Panc1 (cell line): ENCODE measurements around the gene NCKAP5. TPM values are rescaled to one million over a fixed set of nuclear protein-coding genes. Genes with fewer than 3 reads are reported as not detected.

ENCODE experiments used
- ATAC-seq: fragments of 200-7000 bp; cut with Tn5 transposase; 2 replicates; pipeline ENCODE4 v1.9.1; 2020; ENCODE audit warnings: mild to moderate bottlenecking, moderate library complexity
- BruUV-seq: library from RNA; stranded (reverse); fragments of 400-500 nt; replicated peaks from 2 replicates; lab custom pipeline; 2021; lab: Mats Ljungman, UMichigan
- CTCF ChIA-PET: fragments of 300-600 bp; sonication (Branson Sonifier 250); formaldehyde crosslinking; loops from one replicate; lab custom pipeline; 2022; ENCODE audit warnings: antibody characterized with exemption; lab: Charles Lee
- POLR2A ChIA-PET: fragments of 300-600 bp; sonication (Branson Sonifier 250); formaldehyde crosslinking; loops from one replicate; lab custom pipeline; 2022; ENCODE audit warnings: antibody characterized with exemption; lab: Charles Lee
- DNase-seq: peaks from one replicate; pipeline ENCODE4 v3.0.0-alpha.2; 2010; ENCODE audit warnings: low read depth, low spot score
- H3K27ac ChIP-seq: 2 replicates; pipeline ENCODE4 v1.5.1; 2011; ENCODE audit warnings: mild to moderate bottlenecking, low read length, inconsistent platforms
- H3K27me3 ChIP-seq: fragments of 200-500 bp; sonication (Bioruptor generic); 2 replicates; pipeline ENCODE4 v1.6.0; 2014; ENCODE audit warnings: low read length, inconsistent platforms; ENCODE audit not compliant: control insufficient read depth, insufficient read depth
- H3K36me3 ChIP-seq: fragments of 200-500 bp; sonication (Bioruptor generic); 2 replicates; pipeline ENCODE4 v1.5.1; 2014; ENCODE audit warnings: inconsistent platforms, mild to moderate bottlenecking, low read length, moderate library complexity; ENCODE audit not compliant: control insufficient read depth, insufficient read depth
- H3K4me1 ChIP-seq: 2 replicates; pipeline ENCODE4 v1.5.1; 2011; ENCODE audit warnings: inconsistent platforms, mild to moderate bottlenecking, low read length, moderate library complexity; ENCODE audit not compliant: control insufficient read depth, insufficient read depth
- H3K4me3 ChIP-seq, 2 experiments: 2 replicates each; pipeline ENCODE4 v1.5.1; 2011 to 2012; ENCODE audit warnings: low read depth in 2 of 2, low read length in 2 of 2, mild to moderate bottlenecking in 2 of 2, inconsistent platforms in 1 of 2, moderate library complexity in 1 of 2
- H3K9me3 ChIP-seq: fragments of 200-500 bp; sonication (Bioruptor generic); 2 replicates; pipeline ENCODE4 v1.5.1; 2014; ENCODE audit warnings: low read depth, mild to moderate bottlenecking, inconsistent platforms, low read length, moderate library complexity; ENCODE audit not compliant: control insufficient read depth, insufficient read depth
- CTCF ChIP-seq: fragments of 450-650 bp; IDR thresholded peaks from 2 replicates; pipeline ENCODE4 v1.5.1; 2017; ENCODE audit warnings: mild to moderate bottlenecking
- POLR2AphosphoS5 ChIP-seq: IDR thresholded peaks from 2 replicates; pipeline ENCODE4 v1.6.1; 2012; ENCODE audit warnings: mild to moderate bottlenecking, low read depth, low read length, moderate library complexity
- REST ChIP-seq, 2 experiments: IDR thresholded peaks; 2 replicates each; pipeline ENCODE4 v1.6.1; 2011 to 2012; ENCODE audit warnings: low read depth in 2 of 2, control low read depth in 1 of 2, low read length in 1 of 2, mild to moderate bottlenecking in 1 of 2, moderate library complexity in 1 of 2; ENCODE audit not compliant: insufficient read depth in 1 of 2
- SIN3A ChIP-seq: IDR thresholded peaks from 2 replicates; pipeline ENCODE4 v1.6.1; 2012; ENCODE audit warnings: low read depth, mild to moderate bottlenecking, low read length, moderate library complexity, borderline replicate concordance; ENCODE audit not compliant: insufficient read depth
- TCF7L2 ChIP-seq: IDR thresholded peaks from 2 replicates; pipeline ENCODE4 v1.6.1; 2011; ENCODE audit warnings: mild to moderate bottlenecking, low read depth, low read length, inconsistent platforms
- in situ Hi-C: cut with HindIII; loops from 2 replicates; pipeline ENCODE4 v1.10.0; 2016; ENCODE audit warnings: low sequenced_read_pairs, low pct_unique_long_range_greater_than_20kb
- intact Hi-C: fragments of 100-400 bp; cut with micrococcal nuclease; formaldehyde crosslinking; loops from one replicate; pipeline ENCODE4 v1.10.0; 2022; ENCODE audit not compliant: unreplicated experiment
- total RNA-seq: library from RNA; stranded (reverse); gene quantifications from one replicate; pipeline ENCODE4 v1.2.1, GENCODE V29; 2021; ENCODE audit not compliant: unreplicated experiment

NCKAP5 gene
- total RNA-seq, 1 experiment from 2014 or later = 0.10 TPM

GRCh38 chr2:133369901-133370658 is 198.2 kb downstream of the NCKAP5 start:
- CTCF ChIA-PET = no interaction called here
- Histone ChIP-seq H3K4me3 (no peak overlapping the region), H3K9me3 (no peaks in the 10 kb centered on the region), H3K36me3 (no peaks in the 10 kb centered on the region), H3K27me3 (no peaks in the 10 kb centered on the region), H3K27ac (no peak overlapping the region), H3K4me1 (no peaks in the 10 kb centered on the region)
- BruUV-seq = no TSS peak
- in situ Hi-C loops = no loop called here
- ATAC-seq (no peak), DNase-seq (no peak)
- POLR2A ChIA-PET = no interaction called here
- intact Hi-C loops = no loop called here
- TF ChIP-seq POLR2AphosphoS5 = no peak

- Histone ChIP-seq H3K27ac (no peak overlapping the region), H3K36me3 (no peaks in the 10 kb centered on the region), H3K9me3 (no peaks in the 10 kb centered on the region), H3K4me3 (no peak overlapping the region), H3K27me3 (no peaks in the 10 kb centered on the region), H3K4me1 (no peaks in the 10 kb centered on the region)
- ChIA-PET POLR2A (interaction anchor here (0.7 kb wide), 1 partner anchor 493 kb away, joined by 3 read pairs; no protein-coding TSS in a partner anchor), CTCF (no interaction called here)
- intact Hi-C loops = no loop called here
- ATAC-seq (no peak), DNase-seq (no peak)
- in situ Hi-C loops = no loop called here
- TF ChIP-seq REST (IDR thresholded peaks at IDR 0.05; ENCODE audit: insufficient read depth in 1 of 2, low read depth in 2 of 2, low read length in 1 of 2) (no peak), CTCF (no peak), TCF7L2 (no peak), SIN3A (no peak), POLR2AphosphoS5 (no peak)
- BruUV-seq = no TSS peak
Measured at GRCh38 chr2:133365117-133365516, 203.1 kb downstream of the NCKAP5 start.

DNA sequence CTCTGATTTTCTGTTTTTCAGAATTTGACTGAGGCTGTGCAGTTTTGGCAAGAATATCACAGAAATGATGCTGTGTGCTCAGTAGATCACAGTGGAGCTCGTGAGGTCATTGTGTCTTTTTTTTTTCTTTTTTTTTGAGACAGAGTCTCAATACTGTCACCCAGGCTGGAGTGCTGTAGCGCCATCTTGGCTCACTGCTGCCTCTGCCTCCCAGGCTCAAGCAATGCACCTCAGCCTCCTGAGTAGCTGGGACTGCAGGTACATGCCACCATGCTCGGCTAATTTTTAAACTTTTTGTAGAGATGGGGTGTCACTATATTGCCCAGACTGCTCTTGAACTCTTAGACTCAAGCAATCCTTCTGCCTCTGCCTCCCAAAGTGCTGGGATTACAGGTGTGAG is 203.6 kb downstream of the NCKAP5 start:
- no peaks in the 10 kb centered on the region for H3K27me3 ChIP-seq
- DNase-seq = no peak
- H3K9me3 ChIP-seq = no peaks in the 10 kb centered on the region
- no peak overlapping the region for H3K4me3 ChIP-seq
- ChIA-PET CTCF (no interaction called here), POLR2A (interaction anchor here (0.7 kb wide), 1 partner anchor 494 kb away, joined by 3 read pairs; no protein-coding TSS in a partner anchor)
- no peak for ATAC-seq
- no peaks in the 10 kb centered on the region for H3K36me3 ChIP-seq
- BruUV-seq = no TSS peak
- TF ChIP-seq CTCF (no peak), TCF7L2 (no peak), REST (IDR thresholded peaks at IDR 0.05; ENCODE audit: insufficient read depth in 1 of 2, low read depth in 2 of 2, low read length in 1 of 2) (no peak), POLR2AphosphoS5 (no peak), SIN3A (no peak)
- intact Hi-C loops (no loop called here), in situ Hi-C loops (no loop called here)
- H3K4me1 ChIP-seq = no peaks in the 10 kb centered on the region
- no peak overlapping the region for H3K27ac ChIP-seq
